Measurements from ENCODE around the gene FAN1.
"Not testable (repeated sequence)": the region's sequence is repeated elsewhere in the genome, so short reads cannot be mapped to it uniquely, and the experiment has no call there.

The FAN1 gene

DNA sequence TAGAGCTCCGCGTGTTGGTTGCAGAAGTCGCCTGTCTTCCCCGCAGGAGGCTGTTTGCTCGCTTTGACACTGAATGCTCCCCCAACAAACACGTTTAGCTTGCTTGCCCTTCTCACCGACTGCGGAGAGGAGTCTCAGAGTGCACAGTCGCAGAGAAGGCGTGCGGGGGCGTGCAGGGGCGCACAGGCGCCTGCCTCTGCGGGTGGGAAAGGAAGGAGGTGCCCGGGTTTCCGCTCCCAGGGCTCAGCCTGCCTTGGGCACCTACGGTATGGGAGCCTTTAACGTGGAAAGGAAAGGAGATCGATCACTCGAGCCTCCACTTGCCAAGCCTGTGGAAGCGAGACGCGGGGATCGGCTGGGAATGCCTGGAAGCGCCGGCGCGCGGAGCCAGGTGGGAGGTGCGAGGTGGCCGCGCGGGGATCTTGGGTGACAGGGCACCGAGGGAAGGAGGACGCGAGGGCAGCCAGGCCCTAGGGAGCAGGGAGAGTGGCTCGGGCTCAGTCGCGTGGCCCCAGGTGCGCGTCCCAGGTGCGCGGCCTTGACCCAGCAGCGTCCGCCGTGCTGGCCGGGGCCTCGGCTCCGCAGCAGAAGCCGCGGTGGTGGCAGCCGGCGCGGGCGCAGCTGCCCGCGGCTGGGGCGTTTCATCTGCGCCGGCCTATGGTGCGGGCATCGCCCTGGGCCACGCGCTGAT lies at the start of gene FAN1:
Gene FAN1 (plus strand): TSS at position 419 of the 691 bp plus-strand sequence. CDS start 749 bp downstream, outside the sequence.
- peak; percentile 90 for DNase-seq

DNA sequence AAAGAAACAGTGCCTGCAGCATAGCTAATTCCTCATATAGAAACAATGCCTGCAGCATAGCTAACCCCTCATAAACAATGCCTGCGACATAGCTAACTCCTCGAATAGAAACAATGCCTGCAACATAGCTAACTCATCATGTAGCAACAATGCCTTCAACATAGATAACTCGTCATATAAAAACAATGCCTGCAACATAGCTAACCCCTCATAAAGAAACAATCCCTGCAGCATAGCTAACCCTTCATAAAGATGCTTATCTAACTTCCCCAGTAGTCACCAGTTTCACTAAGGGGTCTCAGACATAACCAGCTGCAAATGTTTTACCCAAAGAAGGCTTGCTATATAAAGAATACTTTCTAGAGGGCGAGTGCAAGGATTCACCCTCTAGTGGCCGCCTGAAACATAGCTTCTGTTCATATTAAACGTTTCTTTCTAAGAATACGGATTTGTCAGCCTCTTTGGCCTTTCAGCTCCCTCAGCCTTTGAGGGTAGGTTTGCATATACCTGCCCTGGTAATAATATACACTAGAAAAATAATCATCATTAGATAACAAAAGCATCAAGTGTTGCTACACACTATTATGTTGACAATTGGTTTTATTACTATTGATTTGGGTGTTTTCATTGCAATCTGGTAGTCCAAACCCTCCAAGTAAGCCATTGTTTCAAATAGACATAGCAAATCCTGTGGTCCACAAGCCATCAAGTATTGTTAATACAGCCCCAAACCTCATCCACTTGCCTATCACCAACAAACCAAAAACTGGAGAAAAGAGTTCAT lies 44.4 kb upstream of the FAN1 start:
- peak; percentile 56 for DNase-seq

DNA sequence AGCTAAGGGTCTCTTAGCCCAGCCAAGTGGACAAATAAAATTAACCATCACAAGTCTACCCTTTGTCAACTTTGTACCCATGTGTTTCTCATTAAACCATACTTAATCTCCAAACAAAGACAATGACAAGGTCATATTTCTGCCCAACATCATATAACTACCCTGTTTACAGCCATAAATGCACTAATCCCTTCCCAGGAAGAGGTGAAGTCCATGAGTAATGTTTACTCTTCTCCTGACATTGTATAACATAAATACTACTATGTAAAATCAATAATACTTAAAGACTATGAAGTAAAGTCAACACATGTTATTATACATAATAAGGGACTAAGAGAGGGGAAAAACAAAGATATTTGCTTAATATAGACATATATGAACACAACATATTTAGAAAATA lies 38.5 kb upstream of the FAN1 start:
- no peak for DNase-seq

DNA sequence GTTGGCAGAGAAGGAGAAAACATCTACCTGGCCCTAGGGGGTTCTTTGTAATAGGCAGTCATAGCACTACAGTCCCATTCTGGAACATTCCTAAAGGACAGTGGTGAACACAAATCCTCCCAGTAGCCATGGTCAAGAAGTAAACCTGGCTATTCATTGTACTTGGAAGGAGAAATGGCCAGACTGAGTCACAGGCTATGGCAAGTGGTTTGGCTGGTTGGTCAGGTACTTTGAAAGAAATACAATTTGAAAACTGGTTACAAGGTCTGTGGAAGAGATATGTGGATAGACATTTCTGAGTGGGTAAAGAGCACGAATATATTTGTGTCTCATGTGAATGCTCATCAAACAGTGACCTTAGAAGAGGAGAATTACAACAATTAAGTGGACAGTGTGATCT lies 33.0 kb upstream of the FAN1 start:
- DNase-seq, result no peak

DNA sequence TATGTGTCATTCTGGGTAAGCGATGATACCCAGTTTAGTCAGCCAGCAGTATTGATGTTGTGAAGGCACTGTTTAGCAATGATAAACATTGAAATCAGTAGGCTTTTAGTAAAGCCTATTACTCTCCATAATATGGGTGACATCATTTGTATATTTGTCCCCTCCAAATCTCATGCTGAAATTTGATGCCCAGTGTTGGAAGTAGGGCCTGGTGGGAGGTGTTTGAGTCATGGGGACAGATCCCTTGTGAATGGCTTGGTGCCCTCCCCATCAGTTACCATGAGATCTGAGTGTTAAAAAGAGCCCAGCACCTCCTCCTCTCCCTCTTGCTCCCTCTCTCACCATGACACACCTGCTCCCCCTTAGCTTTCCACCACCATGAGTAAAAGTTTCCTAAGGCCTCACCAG lies 31.4 kb upstream of the FAN1 start:
- DNase-seq, result no peak

DNA sequence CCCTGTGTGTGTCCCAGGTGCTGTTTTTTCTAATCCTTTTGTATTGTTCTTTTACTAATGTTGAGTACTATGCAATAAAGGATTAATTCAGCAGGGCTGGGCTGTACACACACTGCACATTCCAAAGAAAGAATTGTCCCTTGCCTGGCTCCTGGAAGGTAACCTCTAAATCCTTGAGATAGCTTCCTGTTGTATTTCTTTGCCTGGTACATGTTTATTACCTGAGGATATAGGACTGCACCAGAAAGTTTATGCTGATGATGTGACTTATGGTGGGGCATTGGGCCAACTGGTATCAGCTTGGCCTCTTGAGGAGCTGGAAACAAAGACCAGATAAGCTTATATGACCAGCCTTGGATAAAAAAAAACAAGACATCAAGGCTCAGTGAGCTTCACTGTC lies 26.6 kb upstream of the FAN1 start:
- DNase-seq, result no peak

DNA sequence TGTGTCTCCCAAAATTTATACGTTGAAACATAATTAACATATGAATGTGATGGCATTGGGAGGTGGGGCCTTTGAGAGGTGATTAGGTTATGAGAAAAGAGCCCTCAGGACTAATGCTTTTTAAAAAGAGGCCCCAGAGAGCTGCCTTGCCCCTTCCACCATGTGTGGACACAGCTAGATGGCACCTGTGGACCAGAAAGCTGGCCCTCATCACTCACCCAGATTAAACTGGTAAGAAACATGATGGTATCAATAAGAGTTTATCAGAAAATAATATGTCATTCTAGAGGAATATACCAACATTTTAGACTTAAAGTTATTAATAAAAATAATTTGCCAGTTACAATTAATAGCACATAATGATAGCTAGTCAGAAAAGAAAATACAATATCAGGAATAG lies 25.2 kb upstream of the FAN1 start:
- no peak for DNase-seq

DNA sequence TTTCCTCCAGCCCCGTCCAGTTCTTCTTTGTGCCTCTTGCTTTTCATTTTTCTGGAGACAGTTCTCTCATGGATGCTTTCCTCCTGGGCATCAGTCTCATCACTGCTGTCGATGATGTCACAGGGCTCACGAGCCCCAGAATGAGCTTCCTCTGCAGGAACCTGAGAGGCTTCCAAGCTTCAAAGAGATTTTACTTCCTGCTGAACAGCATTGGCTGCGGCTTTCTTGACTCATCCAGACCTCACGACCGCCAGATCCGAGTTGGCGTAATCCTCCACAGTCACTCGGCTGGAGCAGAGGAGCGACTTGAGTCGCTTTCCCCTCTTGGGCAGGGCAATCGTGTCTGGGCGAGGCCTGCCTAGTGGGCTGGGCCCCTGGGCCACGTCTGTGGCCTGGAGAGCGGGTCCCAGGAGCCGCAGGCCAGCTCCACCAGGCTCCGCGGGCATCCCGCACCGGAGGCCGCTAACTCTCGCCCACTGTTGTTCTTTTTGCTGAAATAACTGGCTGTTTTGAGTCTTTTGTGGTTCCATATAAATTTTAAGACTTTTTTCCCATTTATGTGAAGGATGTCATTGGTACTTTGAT lies 20.8 kb upstream of the FAN1 start:
- DNase-seq, result no peak

DNA sequence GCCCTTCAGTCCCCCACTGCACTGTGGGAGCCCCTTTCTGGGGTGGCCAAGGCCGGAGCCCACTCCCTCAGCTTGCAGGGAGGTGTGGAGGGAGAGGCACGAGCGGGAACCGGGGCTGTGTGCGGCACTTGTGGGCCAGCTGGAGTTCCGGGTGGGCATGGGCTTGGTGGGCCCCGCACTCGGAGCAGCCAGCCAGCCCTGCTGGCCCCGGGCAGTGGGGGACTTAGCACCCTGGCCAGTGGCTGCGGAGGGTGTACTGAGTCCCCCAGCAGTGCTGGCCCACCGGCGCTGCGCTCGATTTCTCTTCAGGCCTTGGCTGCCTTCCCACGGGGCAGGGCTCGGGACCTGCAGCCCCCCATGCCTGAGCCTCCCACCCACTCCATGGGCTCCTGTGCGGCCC lies 20.0 kb upstream of the FAN1 start:
- DNase-seq, result not testable (repeated sequence)

DNA sequence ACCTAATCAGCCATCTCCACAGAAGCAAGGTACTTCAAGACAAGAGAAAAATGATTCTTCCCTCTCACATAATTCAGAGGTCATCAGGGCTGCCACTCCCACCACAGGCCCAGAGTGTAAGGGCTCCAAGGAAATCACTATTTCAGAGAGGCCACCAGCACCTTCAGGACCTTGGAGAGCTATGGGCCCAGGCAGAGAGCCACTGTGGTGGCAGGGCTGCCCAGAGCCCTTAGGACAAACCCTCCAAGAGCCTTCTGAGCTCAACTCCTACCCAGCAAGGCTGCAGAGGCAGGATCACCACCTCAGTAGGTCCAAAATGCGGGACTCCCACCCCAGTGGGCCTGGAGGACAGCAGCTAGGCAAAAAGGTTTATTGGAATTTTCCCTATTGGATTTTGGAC lies 17.9 kb upstream of the FAN1 start:
- DNase-seq, result peak; percentile 15

DNA sequence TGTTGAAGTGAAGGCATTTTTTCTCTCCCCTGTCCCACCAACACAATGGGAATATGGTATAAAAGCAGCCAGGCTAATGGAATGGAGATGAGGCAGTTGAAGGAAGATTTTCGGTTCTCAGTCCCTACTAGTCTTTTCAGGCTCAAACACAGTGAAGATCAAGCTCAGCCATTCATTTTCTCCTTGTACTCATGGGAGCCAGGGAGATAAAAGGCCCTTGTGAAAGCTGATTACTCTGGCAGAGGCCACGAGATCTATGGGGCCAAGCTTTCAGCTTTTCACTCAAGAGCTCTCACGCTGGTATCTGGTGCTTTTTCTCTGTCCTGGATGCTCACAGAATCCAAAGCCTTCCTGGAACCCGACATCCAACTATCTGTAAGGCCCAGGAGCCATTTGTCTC lies 14.5 kb upstream of the FAN1 start:
- no peak for DNase-seq

DNA sequence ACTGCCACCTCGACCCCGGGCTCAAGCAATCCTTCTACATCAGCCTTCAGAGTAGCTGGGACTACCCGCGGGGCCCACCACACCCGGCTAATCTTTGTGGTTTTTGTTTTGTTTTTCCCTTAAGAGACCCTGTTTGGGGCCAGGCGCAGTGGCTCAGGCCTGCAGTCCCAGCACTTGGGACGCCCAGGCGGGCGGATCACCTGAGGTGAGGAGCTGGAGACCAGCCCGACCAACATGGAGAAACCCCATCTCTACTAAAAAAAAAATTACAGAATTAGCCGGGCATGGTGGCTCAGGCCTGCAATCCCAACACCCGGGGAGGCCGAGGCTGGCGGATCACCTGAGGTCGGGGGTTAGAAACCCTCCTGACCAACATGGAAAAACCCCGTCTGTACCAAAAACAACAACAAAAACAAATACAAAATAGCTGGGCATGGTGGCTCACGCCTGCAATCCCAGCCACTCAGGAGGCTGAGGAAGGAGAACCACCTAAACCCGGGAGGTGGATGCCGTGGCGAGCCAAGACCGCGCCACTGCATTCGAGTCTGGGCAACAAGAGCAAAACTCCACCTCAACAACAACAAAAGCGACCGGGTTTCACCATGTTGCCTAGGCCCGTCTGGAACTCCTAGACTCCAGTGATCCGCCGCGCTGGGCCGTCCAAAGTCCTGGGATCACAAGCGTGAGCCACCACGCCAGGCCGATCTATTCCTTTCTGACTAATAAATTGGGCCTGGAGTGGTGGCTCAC lies 8.1 kb upstream of the FAN1 start:
- DNase-seq, result no peak

DNA sequence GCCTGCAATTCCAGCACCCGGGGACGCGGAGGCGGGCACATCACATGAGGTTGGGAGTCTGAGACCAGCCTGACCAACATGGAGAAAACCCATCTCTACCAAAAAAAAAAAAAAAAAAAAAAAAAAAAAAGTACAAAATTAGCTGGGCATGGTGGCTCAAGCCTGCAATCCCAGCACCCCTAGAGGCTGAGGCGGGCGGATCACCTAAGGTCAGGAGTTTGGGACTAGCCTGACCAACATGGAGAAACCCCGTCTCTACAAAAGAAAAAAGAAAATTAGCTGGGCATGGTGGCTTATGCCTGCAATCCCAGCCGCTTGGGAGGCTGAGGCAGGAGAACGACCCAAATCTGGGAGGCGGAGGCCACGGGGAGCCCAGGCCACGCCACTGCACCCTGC lies 7.5 kb upstream of the FAN1 start:
- no peak for DNase-seq

DNA sequence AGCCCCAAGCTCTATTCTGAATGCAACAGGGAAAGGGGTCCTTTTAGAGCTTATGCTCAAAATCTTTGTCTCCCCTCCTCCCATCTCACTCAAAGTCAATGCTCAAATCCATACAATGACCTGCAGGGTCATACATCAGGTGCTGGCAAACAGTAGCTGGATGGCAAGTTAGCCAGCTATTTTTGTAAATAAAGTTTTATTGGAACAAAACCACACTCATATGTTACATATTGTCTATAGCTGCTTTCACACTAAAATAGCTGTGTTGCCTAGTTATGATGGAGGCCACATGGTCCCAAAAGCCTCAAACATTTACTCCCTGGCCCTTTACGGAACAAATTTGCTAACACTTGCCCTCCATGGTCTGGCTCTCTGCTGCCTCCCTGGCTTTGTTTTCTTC lies 1.8 kb upstream of the FAN1 start:
- no peak for DNase-seq

DNA sequence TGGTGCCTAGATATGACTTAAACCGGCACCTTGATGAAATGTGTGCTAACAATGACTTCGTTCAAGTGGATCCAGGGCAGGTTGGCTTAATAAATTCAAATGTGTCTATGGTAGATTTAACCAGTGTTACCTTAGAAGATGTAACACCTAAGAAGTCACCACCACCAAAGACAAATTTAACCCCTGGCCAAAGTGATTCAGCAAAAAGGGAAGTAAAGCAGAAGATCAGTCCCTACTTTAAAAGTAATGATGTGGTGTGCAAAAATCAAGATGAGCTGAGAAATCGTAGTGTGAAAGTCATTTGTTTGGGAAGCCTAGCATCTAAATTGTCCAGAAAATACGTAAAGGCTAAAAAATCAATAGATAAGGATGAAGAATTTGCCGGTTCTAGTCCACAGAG lies 1.1 kb downstream of the FAN1 start:
- no peak for DNase-seq

DNA sequence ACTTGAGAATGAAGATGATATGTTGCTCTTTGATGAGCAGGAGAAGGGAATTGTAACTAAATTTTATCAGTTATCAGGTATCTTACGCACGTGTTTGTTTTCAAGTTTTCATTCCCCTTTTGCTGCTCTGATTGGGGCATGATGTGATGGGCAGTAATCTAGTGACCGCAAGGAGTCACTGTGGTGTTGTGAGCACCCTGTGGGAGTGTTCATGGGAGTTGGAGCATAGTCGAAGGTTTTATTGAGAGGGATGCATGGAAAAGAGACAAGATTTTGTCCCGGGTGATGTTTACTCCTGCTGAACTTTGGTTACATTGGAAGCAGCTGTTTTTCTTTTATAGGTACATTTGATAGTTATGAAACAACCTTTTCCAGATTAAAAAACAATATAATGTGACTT lies 2.1 kb downstream of the FAN1 start:
- no peak for DNase-seq

DNA sequence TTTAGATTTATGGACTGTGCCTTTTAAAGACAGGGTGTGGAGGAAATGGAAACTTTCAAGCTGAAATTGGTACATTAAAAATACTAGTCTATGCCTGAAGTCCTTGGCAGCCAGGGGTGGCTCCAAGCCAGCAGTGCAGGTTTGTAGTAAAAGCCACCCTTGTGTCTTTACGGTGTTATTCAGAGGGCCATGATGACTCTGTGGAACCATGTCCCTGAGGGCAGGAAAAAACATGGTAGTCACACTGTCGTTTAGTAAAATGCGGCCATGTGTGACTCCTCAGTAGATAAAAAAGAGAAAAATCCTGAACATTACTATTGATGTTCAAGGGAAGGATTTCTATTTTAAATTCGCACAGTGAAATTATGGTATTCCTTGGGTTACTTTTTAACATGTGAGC lies 2.7 kb downstream of the FAN1 start:
- no peak for DNase-seq

DNA sequence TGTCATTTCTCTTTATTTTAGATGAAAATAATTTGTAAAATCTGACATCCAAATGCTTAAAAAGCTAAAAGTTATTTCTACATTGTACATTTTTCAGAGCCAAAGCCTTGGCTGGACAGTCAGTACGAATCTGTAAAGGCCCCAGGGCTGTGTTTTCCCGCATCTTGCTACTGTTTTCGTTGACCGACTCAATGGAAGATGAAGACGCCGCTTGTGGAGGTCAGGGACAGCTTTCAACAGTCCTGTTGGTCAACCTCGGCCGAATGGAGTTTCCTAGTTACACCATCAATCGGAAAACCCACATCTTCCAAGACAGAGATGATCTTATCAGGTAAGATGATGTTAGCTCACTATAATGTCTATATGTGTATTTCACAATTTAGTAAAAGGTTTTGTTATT lies 10.0 kb downstream of the FAN1 start:
- DNase-seq, result no peak

DNA sequence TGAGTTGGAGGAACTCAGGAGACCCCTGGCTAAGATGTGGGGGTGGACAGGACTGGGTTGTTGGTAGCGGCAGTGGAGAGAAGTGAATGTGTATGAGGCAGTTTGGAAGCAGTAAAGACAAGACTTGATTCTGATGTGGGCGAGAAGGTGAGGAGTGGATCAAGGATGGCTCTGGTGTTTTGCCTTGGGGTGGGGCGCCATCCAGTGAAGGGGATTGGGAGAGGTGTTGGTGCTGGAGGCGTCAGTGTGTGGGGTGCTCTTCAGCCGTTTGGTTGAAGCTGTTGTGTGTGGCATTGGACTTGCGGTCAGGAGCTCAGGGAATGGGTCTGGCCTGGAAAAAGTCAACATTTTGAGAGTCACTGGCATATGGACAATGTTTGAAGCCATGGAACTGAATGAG lies 13.3 kb downstream of the FAN1 start:
- no peak for DNase-seq

DNA sequence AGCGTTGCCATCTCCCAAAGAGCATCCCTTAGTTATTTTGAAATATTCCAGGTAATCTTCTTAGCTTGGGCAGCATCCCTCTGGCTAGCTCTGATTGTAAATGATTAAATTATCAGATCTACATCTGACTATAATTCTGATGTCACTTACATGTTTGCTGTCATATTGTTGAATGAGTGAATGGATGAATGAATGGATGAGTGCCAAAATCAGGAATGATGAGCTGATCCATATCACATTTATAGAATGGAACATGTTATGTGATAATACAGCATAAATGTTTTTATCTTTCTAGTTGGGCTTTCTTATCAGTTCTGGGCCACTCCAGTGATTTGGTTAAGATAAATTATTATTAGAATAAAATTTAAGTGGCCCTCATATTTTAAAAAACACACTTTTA lies 14.0 kb downstream of the FAN1 start:
- DNase-seq, result no peak

DNA sequence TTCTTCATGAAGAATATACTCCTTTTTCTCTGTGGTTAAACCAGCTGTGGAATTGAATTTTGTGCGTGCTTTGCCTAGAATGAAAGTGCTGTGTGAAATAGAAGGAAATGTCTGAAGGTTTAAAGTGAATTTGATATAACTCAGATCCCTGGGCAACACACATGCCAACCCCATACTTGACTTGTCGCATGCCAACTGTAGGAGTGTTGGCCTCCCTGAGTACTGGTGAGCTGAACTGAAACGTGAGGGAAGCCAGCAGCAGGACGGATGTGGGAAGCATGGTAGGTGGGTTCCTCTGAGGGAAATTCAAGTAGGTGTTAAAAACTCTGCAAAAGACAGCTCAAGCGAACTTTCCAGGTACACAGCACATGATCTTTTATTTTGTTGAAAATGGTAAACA lies 14.7 kb downstream of the FAN1 start:
- DNase-seq, result no peak

DNA sequence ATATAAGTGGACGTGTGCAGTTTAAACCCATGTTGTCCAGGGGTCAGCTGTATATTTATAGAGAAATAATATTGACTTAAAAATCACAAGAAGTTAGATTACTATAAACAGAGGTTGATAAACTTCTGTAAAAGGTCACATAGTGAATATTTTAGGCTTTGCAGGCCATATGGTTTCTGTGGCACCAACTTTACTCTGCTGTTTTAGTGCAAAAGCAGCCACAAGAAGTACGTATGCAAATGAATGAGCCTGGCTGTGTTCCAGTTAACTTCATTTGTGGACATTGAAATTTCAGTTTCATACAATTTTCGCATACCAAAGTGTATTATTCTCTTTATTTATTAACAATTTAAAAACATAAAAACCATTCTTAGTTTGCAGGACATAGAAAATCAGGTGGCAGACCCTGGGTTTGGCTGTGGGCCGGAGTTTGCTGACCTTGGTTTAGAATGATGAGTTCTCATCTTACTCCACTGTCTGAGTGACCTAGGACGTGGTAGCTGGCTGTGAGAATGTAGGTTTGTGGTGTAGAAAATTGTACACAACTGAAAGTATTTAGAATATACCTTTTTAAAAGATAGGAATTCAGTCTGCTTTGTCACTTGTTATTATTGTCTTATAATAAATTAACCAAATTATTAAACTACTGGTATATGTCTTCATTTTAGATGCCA lies 16.3 kb downstream of the FAN1 start:
- no peak for DNase-seq

DNA sequence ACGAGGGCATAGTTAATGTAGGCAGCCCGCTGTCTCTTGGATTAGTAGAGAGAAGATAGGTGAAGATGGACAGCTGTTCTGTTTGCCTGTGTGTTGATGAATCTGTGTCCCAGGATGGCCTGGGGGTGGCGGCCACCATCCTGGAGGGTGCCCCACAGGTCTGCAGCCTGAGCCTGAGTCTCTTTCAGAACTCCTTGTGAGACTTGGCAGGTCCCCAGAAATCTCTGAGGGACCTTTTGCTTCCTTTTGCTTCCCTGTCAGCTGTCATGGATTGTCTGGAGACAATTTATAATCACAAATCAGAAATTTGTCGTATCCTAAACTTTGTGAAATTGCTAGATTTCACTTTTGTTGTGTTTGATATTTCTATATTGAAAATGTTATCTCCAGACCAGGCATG lies 17.4 kb downstream of the FAN1 start:
- DNase-seq, result no peak
